HEK293 (cell line): ENCODE measurements around the gene GALNT9.

ENCODE experiments used
- RBAK ChIP-seq: fragments of 450-650 bp; formaldehyde crosslinking; IDR thresholded peaks from 2 replicates; pipeline ENCODE4 v1.5.1; 2016; ENCODE audit warnings: missing biosample characterization, missing genetic modification characterization
- TCF7L2 ChIP-seq: IDR thresholded peaks from 2 replicates; pipeline ENCODE4 v1.6.1; 2011; ENCODE audit warnings: low read depth, mild to moderate bottlenecking, inconsistent platforms, low read length, moderate library complexity, borderline replicate concordance
- ZNF510 ChIP-seq: fragments of 450-650 bp; formaldehyde crosslinking; IDR thresholded peaks from 2 replicates; pipeline ENCODE4 v1.5.1; 2018; ENCODE audit warnings: mild to moderate bottlenecking, missing genetic modification characterization, missing biosample characterization; ENCODE audit not compliant: insufficient replicate concordance
- ZNF654 ChIP-seq: fragments of 450-650 bp; formaldehyde crosslinking; IDR thresholded peaks from 2 replicates; pipeline ENCODE4 v1.5.1; 2016; ENCODE audit warnings: low read depth, missing biosample characterization, missing genetic modification characterization
- TF ChIP-seq, protein P1 (sequence below): fragments of 450-650 bp; formaldehyde crosslinking; IDR thresholded peaks from 2 replicates; pipeline ENCODE4 v1.5.1; 2016; ENCODE audit warnings: missing biosample characterization, missing genetic modification characterization
- TF ChIP-seq, protein P2 (sequence below): fragments of 450-650 bp; formaldehyde crosslinking; IDR thresholded peaks from 2 replicates; pipeline ENCODE4 v1.5.1; 2016; ENCODE audit warnings: missing biosample characterization, missing genetic modification characterization

- TF ChIP-seq, protein P1, sequence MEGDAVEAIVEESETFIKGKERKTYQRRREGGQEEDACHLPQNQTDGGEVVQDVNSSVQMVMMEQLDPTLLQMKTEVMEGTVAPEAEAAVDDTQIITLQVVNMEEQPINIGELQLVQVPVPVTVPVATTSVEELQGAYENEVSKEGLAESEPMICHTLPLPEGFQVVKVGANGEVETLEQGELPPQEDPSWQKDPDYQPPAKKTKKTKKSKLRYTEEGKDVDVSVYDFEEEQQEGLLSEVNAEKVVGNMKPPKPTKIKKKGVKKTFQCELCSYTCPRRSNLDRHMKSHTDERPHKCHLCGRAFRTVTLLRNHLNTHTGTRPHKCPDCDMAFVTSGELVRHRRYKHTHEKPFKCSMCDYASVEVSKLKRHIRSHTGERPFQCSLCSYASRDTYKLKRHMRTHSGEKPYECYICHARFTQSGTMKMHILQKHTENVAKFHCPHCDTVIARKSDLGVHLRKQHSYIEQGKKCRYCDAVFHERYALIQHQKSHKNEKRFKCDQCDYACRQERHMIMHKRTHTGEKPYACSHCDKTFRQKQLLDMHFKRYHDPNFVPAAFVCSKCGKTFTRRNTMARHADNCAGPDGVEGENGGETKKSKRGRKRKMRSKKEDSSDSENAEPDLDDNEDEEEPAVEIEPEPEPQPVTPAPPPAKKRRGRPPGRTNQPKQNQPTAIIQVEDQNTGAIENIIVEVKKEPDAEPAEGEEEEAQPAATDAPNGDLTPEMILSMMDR (tag by site-specific recombination), result no peak
- TF ChIP-seq TCF7L2, result no peak
- TF ChIP-seq RBAK (tag by site-specific recombination), result no peak
- no peak for TF ChIP-seq ZNF510 (tag by site-specific recombination)
- TF ChIP-seq, protein P2, sequence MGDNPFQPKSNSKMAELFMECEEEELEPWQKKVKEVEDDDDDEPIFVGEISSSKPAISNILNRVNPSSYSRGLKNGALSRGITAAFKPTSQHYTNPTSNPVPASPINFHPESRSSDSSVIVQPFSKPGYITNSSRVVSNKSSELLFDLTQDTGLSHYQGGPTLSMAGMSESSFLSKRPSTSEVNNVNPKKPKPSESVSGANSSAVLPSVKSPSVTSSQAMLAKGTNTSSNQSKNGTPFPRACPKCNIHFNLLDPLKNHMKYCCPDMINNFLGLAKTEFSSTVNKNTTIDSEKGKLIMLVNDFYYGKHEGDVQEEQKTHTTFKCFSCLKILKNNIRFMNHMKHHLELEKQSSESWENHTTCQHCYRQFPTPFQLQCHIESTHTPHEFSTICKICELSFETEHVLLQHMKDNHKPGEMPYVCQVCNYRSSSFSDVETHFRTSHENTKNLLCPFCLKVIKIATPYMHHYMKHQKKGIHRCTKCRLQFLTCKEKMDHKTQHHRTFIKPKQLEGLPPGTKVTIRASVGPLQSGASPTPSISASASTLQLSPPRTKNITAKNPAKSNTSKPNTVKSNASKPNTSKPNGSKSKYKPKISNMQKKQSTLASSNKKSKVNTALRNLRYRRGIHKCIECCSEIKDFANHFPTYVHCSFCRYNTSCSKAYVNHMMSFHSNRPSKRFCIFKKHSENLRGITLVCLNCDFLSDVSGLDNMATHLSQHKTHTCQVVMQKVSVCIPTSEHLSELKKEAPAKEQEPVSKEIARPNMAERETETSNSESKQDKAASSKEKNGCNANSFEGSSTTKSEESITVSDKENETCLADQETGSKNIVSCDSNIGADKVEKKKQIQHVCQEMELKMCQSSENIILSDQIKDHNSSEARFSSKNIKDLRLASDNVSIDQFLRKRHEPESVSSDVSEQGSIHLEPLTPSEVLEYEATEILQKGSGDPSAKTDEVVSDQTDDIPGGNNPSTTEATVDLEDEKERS (tag by site-specific recombination), result no peak
- no peak for TF ChIP-seq ZNF654
These were observed 182.5 kb downstream of the GALNT9 start for GRCh38 chr12:132146772-132147422.
